Erythroblast (primary cell): ENCODE measurements around the gene KCNH3.

ENCODE experiments used
- GATA1 ChIP-seq: IDR thresholded peaks from 2 replicates; pipeline ENCODE4 v1.6.1; 2011; ENCODE audit warnings: low read depth, mild to moderate bottlenecking, control low read depth, low read length, moderate library complexity
- POLR2A ChIP-seq: IDR thresholded peaks from 2 replicates; pipeline ENCODE4 v1.6.1; 2011; ENCODE audit warnings: mild to moderate bottlenecking, low read length

GRCh38 chr12:49543221-49543913, 4.5 kb downstream of the KCNH3 start:
- TF ChIP-seq POLR2A (no peak), GATA1 (no peak)
